ENCODE results near the gene RFFL.
A peak's percentile ranks its signal among the peaks of the same experiment; 100 is the strongest.
"Not testable (repeated sequence)": the region's sequence is repeated elsewhere in the genome, so short reads cannot be mapped to it uniquely, and the experiment has no call there.

Gene RFFL

GRCh38 chr17:35063514-35064223, at the start of gene RFFL:
Gene RFFL (minus strand): TSS chr17:35063707. CDS start chr17:35026553, 37,154 bp downstream.
- peak; percentile 89 for DNase-seq

GRCh38 chr17:35110791-35111190, 47.3 kb upstream of the RFFL start:
- DNase-seq = not testable (repeated sequence)

- no peak for DNase-seq
These were observed 41.4 kb upstream of the RFFL start for GRCh38 chr17:35104844-35105450.

- no peak for DNase-seq
These were observed 39.8 kb upstream of the RFFL start for GRCh38 chr17:35103271-35103670.

- DNase-seq = no peak
These were observed 38.2 kb upstream of the RFFL start for GRCh38 chr17:35101725-35102124.

- DNase-seq = no peak
These were observed 37.5 kb upstream of the RFFL start for GRCh38 chr17:35101036-35101435.

- no peak for DNase-seq
These were observed 36.4 kb upstream of the RFFL start for GRCh38 chr17:35099908-35100307.

- no peak for DNase-seq
These were observed 34.3 kb upstream of the RFFL start for GRCh38 chr17:35097776-35098175.

- no peak for DNase-seq
These were observed 32.2 kb upstream of the RFFL start for GRCh38 chr17:35095741-35096140.

GRCh38 chr17:35094902-35095301, 31.4 kb upstream of the RFFL start:
- no peak for DNase-seq

- not testable (repeated sequence) for DNase-seq
These were observed 27.2 kb upstream of the RFFL start for GRCh38 chr17:35090707-35091106.

- no peak for DNase-seq
These were observed 26.2 kb upstream of the RFFL start for GRCh38 chr17:35089586-35090296.

GRCh38 chr17:35088881-35089585, 25.5 kb upstream of the RFFL start:
- DNase-seq = no peak

- DNase-seq = no peak
These were observed 24.9 kb upstream of the RFFL start for GRCh38 chr17:35088356-35088880.

- DNase-seq = no peak
These were observed 24.3 kb upstream of the RFFL start for GRCh38 chr17:35087731-35088355.

- DNase-seq = no peak
These were observed 23.5 kb upstream of the RFFL start for GRCh38 chr17:35086931-35087573.

GRCh38 chr17:35086164-35086563, 22.7 kb upstream of the RFFL start:
- DNase-seq = no peak

GRCh38 chr17:35084987-35085386, 21.5 kb upstream of the RFFL start:
- no peak for DNase-seq

GRCh38 chr17:35083071-35083470, 19.6 kb upstream of the RFFL start:
- DNase-seq = no peak

- no peak for DNase-seq
These were observed 18.7 kb upstream of the RFFL start for GRCh38 chr17:35082073-35082657.

GRCh38 chr17:35081638-35082037, 18.1 kb upstream of the RFFL start:
- DNase-seq = no peak

GRCh38 chr17:35080536-35080935, 17.0 kb upstream of the RFFL start:
- no peak for DNase-seq
